Putamen (tissue), 1 donor: ENCODE results near the gene LYZL2.
"Not testable (repeated sequence)": the region's sequence is repeated elsewhere in the genome, so short reads cannot be mapped to it uniquely, and the experiment has no call there.

Source experiments
- DNase-seq: peaks from one replicate; pipeline ENCODE4 v3.0.0-alpha.2; 2016; ENCODE audit warnings: low spot score

The LYZL2 gene

GRCh38 chr10:30639946-30640786, 10.6 kb upstream of the LYZL2 start:
- peak; percentile 21 for DNase-seq

DNA sequence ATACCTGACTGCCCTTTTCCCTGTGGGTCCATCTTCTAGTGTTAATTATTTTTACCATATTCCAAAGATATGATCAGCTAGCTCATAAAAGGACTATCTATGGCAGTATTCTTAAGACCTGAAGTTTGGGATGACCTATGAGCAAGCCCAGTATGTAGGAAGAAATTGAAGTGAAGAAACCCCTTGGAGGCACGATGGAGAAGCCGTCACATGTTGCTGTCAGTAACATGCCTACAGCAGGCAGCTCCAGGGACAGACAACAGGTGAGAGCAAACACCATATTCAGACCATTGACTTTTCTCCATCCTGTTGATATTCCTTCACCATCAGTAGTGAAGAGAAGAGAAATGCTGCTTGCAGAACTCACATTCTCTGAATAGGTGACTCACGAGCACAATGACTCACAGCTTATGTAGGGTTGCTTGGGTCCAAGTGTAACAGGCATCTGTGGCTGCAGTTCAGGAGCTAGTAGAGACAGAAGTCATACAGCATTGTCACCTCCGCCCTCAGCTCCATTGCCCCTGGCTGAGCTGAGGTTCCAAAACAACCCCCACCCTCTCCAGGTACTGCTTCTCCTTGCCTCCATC, 8.4 kb upstream of the LYZL2 start:
- no peak for DNase-seq

GRCh38 chr10:30631188-30631587, 1.6 kb upstream of the LYZL2 start:
- DNase-seq, result no peak

- DNase-seq, result no peak
Measured at GRCh38 chr10:30630571-30630970, 1.0 kb upstream of the LYZL2 start.

GRCh38 chr10:30628576-30628975, 977 bp downstream of the LYZL2 start:
- not testable (repeated sequence) for DNase-seq

DNA sequence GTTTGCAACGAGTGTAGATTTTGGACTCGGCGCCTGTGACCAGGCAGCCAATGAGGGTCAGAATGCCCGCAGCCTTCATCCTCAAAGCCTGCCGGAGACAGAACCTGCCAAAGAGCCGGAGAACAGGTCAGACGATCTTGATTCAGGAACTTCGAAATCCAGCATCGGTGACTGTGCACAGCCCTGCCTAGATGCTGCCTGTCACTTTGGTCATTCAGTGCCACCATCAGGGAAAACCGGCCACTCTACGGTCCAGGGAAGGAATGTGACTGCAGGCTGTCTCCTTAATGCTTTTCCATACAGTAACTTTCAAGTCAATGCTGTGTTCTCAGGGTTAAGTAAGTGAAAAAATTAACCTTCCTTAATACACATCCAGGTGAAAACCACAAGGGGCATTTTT, 2.7 kb downstream of the LYZL2 start:
- DNase-seq, result not testable (repeated sequence)

GRCh38 chr10:30626196-30626595, 3.4 kb downstream of the LYZL2 start:
- not testable (repeated sequence) for DNase-seq

GRCh38 chr10:30625080-30625479, 4.5 kb downstream of the LYZL2 start:
- no peak for DNase-seq

DNA sequence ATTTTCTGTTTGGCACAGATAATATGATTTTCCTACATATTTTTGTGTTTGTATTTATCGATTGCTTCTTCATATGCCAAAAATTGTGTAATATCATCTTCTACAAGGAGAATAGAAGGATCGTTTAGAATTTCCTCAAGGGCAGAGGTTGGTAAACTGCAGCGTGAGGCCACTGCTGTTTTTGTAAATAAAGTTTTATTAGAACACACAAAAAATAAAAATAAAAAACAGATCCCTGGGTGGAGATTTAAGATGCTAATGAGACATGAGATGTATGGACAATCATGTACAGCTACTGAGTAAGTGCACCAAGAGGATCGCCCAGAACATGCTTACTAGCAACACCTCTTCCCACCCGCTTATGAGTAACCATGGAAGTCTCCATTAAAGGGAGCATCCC, 9.6 kb downstream of the LYZL2 start:
- no peak for DNase-seq

DNA sequence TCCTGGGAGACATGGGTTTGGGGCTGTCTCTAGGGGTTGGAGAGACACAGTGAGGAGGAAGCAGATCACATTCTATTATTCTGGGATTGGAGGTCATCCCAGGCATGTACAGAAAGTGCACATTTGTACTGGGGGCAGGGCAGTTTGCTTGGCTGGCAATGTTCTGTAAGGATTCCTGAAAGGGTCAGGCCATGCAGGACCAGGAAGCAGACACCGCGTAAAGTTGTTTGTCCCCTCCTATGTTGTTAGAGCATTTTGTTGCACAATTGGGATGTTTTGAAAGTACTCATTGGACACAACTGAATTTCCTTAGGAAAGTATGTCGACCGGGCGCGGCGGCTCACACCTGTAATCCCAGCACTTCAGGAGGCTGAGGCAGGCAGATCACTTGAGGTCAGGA, 12.5 kb downstream of the LYZL2 start:
- DNase-seq, result no peak

GRCh38 chr10:30611041-30611440, 18.5 kb downstream of the LYZL2 start:
- DNase-seq, result not testable (repeated sequence)

DNA sequence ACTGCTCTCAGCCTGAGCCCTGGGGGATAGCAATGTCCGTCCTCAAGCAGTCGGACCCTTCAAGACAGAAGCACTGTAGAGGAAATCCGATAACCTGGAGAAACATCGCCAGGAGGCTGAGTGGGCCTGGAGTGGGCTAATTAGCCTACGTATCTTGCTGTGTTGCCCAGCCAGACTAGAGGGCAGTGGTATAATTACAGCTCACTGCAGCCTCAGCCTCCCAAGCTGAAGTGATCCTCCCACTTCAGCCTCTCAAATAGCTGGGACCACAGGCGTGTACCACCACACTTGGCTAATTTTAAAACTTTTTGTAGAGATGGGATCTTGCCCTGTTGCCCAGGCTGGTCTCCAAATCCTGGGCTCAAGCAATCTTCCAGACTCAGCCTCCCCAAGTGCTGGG, 21.7 kb downstream of the LYZL2 start:
- DNase-seq, result no peak

GRCh38 chr10:30606313-30606712, 23.2 kb downstream of the LYZL2 start:
- no peak for DNase-seq

GRCh38 chr10:30605341-30606121, 24.0 kb downstream of the LYZL2 start:
- not testable (repeated sequence) for DNase-seq

DNA sequence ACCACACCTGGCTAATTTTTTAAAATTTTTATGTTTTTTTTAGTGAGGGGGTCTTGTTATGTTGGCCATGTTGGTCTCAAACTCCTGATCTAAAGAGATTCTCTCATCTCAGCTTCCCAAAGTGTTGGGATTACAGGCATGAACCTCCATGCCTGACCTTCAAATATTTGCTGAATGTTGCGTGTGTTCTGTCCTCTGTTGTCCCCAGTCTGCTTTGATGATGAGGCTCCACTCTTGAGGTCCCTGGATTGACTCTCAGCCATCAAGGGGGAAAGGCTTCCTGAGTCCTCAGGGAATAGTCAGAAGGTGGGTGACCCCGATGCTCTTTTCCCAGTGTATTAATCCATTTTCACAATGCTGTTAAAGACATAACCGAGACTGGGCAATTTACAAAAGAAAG, 26.0 kb downstream of the LYZL2 start:
- no peak for DNase-seq

- DNase-seq, result no peak
Measured at GRCh38 chr10:30602747-30603146, 26.8 kb downstream of the LYZL2 start.

GRCh38 chr10:30600005-30600404, 29.5 kb downstream of the LYZL2 start:
- DNase-seq, result no peak

DNA sequence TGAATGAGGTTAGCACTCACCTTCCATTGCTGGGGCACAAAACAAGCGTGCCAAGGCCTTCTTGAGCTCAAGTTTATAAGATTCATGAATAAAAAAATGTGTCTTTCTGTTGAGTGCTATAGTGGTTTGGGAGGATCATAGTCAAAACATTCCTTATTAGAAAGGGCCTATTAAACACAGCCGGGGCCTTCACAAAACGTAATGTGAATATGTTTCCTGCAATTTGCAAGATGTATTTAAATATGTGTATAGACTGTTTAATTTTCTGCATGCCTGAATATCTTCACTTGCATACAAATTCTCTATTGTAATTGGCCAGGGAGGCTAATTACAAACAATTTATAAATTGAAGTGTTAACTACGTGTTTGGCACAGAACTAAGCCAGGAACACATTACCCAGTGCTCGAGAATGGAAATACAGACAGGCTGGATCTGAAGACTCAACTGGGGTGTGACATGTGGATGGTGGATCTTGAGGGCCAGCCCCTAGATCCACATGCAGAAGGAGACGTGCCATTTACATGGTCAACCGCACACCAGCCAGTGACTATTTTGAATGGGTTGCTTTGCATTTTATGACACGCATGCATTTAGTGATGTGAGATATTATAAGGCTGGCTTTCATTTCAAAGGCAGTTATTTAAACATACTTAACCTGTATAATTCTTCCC, 31.3 kb downstream of the LYZL2 start:
- no peak for DNase-seq

DNA sequence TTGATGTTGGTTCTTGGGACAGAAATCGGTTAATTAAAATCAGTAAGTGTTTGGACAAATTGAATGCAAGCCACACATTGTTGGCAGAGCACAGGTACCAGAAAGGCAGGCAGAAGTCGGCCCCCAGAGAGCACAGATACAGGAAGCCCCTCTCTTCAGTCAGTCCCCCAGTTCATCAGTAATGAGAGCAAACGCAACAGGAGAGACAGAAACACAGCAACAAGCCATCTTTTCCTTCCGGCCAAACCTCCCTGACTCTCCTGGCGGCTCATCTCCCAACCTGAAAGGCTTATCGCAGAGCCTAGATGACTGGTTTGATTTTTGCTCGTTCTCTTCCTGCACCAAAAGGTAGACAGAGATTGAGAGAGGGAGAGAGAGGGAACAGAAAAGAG, 32.1 kb downstream of the LYZL2 start:
- DNase-seq, result not testable (repeated sequence)

DNA sequence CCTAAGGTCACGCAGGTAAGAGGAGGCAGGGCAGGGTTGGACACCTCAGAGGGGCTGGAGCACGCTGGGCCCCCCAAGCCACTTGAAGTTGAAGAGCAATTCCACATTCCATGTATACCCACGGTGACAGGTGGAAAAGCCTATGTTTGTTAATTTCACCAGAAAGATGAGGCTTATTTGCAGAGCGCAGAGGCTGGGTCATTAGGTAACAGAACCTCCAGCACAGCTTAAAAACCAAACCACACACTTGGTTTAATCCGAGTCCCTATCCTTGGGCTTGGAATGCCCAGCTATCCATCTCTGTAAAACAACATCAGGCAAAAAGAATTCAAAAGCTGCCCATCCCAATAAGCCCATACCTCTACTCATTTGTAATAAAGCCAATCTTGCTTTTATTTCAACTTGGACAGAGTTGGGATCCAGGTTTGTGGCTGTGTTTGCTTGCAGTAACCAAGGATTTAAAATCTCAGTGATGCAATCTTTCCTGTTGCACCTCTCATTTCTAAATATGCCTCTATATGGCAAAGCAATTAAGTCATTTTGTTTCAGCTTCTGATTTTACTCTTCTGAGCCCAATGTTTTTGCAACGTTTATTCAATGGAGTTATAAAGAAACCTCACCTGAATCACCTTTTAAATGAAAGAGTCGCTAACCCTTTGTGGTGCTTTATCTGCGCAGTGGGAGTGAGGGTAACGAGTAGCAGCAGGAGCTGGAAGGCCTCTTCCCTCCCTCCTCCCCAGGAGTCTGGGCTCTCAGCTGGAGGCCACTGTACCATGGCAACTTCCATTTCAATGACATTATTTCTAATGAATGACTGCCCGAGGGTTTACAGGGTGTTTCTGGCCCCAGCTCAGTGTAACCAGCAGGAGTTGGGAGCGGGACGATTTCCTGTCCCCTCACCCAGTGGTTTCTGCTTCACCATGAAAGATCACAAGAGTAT, 32.8 kb downstream of the LYZL2 start:
- DNase-seq, result not testable (repeated sequence)

DNA sequence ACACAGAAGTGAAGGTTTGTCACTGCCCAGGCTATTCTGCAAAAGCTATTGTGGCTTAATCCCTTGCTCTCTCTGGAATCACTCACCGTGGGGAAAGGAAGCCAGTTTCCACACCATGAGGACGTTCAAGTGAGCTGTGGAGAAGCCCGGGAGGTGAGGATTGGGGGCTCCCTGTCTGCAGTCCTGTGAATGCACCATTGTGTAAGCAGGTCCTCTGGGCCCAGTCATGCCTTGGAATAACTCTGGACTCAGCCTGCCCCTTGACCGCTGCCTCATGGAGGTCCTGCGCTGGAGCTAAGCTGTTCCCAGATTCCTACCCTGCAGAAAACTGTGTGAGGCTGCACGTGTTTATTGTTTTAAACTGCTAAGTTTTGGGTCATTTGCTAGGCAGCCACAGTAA, 33.5 kb downstream of the LYZL2 start:
- no peak for DNase-seq
